B cell (primary cell): ENCODE data around the gene NCK2. TPM values are rescaled to one million over a fixed set of nuclear protein-coding genes. Genes with fewer than 3 reads are reported as not detected.

Source experiments
- ATAC-seq: fragments of 200-7000 bp; cut with Tn5 transposase; one replicate; pipeline ENCODE4 v1.10.0; 2021; ENCODE audit warnings: low read depth, mild to moderate bottlenecking, moderate number of reproducible peaks, moderate library complexity
- CTCF ChIA-PET: fragments of 350-600 bp; sonication (Branson Sonifier 250); formaldehyde crosslinking; loops from one replicate; lab custom pipeline; 2021; ENCODE audit warnings: antibody characterized with exemption, inconsistent platforms; lab: Charles Lee
- POLR2A ChIA-PET: fragments of 350-600 bp; sonication (Branson Sonifier 250); formaldehyde crosslinking; loops from one replicate; lab custom pipeline; 2021; ENCODE audit warnings: antibody characterized with exemption; lab: Charles Lee
- DNase-seq: peaks from one replicate; pipeline ENCODE4 v3.0.0; 2013
- H2AFZ ChIP-seq: 2 replicates; pipeline ENCODE4 v1.6.1; 2012; ENCODE audit warnings: mild to moderate bottlenecking, low read depth, low read length; ENCODE audit not compliant: insufficient read depth, poor library complexity, severe bottlenecking
- H3K27ac ChIP-seq, 2 donors: 1 replicate in 1 of 2; 2 replicates in 1 of 2; pipeline ENCODE4 v1.5.1; 2012 to 2013; ENCODE audit warnings: low read length in 2 of 2, mild to moderate bottlenecking in 2 of 2, moderate library complexity in 1 of 2
- H3K27me3 ChIP-seq, 4 experiments: fragments of 200-600 bp in 1 of 4; sonication (generic) in 1 of 4; replicated peaks in 1 of 4; 1 replicate in 2 of 4; 2 replicates in 2 of 4; pipeline versions ENCODE4 v1.6.1 to v1.7.0; 2013 to 2016; ENCODE audit warnings: low read length in 3 of 4, mild to moderate bottlenecking in 2 of 4, mixed read lengths in 1 of 4, moderate library complexity in 1 of 4; ENCODE audit not compliant: insufficient read depth in 4 of 4, control insufficient read depth in 3 of 4; ENCODE audit errors: control extremely low read depth in 1 of 4
- H3K36me3 ChIP-seq, 2 experiments: replicated peaks in 1 of 2; 1 replicate in 1 of 2; 2 replicates in 1 of 2; pipeline versions ENCODE4 v1.6.1 to v1.7.1; 2013; ENCODE audit warnings: low read length in 1 of 2; ENCODE audit not compliant: insufficient read depth in 2 of 2, control insufficient read depth in 1 of 2; ENCODE audit errors: control extremely low read depth in 1 of 2, extremely low read depth in 1 of 2
- H3K4me1 ChIP-seq, 2 donors: fragments of 200-600 bp in 1 of 2; sonication (generic) in 1 of 2; 1 replicate in 1 of 2; 2 replicates in 1 of 2; pipeline versions ENCODE4 v1.5.1 to v1.6.1; 2013 to 2017; ENCODE audit warnings: low read length in 2 of 2; ENCODE audit not compliant: control insufficient read depth in 2 of 2, insufficient read depth in 2 of 2
- H3K4me2 ChIP-seq: replicated peaks from 2 replicates; pipeline ENCODE3; 2012; ENCODE audit warnings: mild to moderate bottlenecking, low read depth, low read length; ENCODE audit not compliant: poor library complexity, severe bottlenecking
- H3K4me3 ChIP-seq, 5 experiments: fragments of 200-600 bp in 1 of 5; sonication (generic) in 1 of 5; 1 replicate in 3 of 5; 2 replicates in 2 of 5; pipeline versions ENCODE4 v1.5.1 to v1.7.0; 2011 to 2016; ENCODE audit warnings: low read length in 4 of 5, mild to moderate bottlenecking in 4 of 5, low read depth in 2 of 5, control low read depth in 1 of 5, moderate library complexity in 1 of 5; ENCODE audit not compliant: insufficient read depth in 1 of 5; ENCODE audit errors: control extremely low read depth in 1 of 5, extremely low read depth in 1 of 5
- H3K79me2 ChIP-seq: fragments of 200-600 bp; sonication (generic); one replicate; pipeline ENCODE4 v1.6.0; 2016; ENCODE audit warnings: low read length; ENCODE audit not compliant: control insufficient read depth, insufficient read depth
- H3K9ac ChIP-seq: fragments of 200-600 bp; sonication (generic); 2 replicates; pipeline ENCODE4 v1.6.1; 2017; ENCODE audit warnings: mild to moderate bottlenecking, low read length, moderate library complexity
- H3K9me3 ChIP-seq, 3 donors: one replicate each; pipeline versions ENCODE4 v1.6.1 to v1.7.1; 2013; ENCODE audit warnings: low read length in 2 of 3; ENCODE audit not compliant: control insufficient read depth in 2 of 3, insufficient read depth in 1 of 3; ENCODE audit errors: control extremely low read depth in 1 of 3
- H4K20me1 ChIP-seq: 2 replicates; pipeline ENCODE4 v1.6.0; 2012; ENCODE audit warnings: mild to moderate bottlenecking, low read length; ENCODE audit not compliant: insufficient read depth, control insufficient read depth, poor library complexity, severe bottlenecking
- H3K27ac Mint-ChIP-seq: one replicate; pipeline ENCODE4 v1.8.0; 2021; ENCODE audit warnings: mixed read lengths
- H3K27me3 Mint-ChIP-seq: one replicate; pipeline ENCODE4 v1.8.0; 2021; ENCODE audit warnings: mixed read lengths
- H3K4me1 Mint-ChIP-seq: one replicate; pipeline ENCODE4 v1.8.0; 2021; ENCODE audit warnings: mixed read lengths
- H3K4me3 Mint-ChIP-seq: one replicate; pipeline ENCODE4 v1.8.0; 2021; ENCODE audit warnings: mixed read lengths
- H3K9me3 Mint-ChIP-seq: one replicate; pipeline ENCODE4 v1.8.0; 2022; ENCODE audit warnings: mixed read lengths; ENCODE audit not compliant: insufficient read depth
- EZH2 ChIP-seq: IDR thresholded peaks from 2 replicates; pipeline ENCODE4 v1.6.1; 2012; ENCODE audit warnings: borderline replicate concordance, low read depth, mild to moderate bottlenecking, moderate library complexity, low read length; ENCODE audit not compliant: insufficient read depth, poor library complexity, severe bottlenecking
- WGBS: methylation state at CpG from one replicate; pipeline ENCODE4 v1.1.5; 2013; ENCODE audit warnings: missing lambda C conversion rate; ENCODE audit not compliant: insufficient coverage; 5-methylcytosine and 5-hydroxymethylcytosine counted together
- intact Hi-C: fragments of 100-400 bp; cut with micrococcal nuclease; formaldehyde crosslinking; loops from one replicate; pipeline ENCODE4 v1.10.0; 2022
- polyA plus RNA-seq: library from polyadenylated mRNA; depleted of rRNA; stranded (reverse); fragments of >200 nt; gene quantifications from 2 replicates; pipeline ENCODE4 v1.2.3, GENCODE V29; 2012
- total RNA-seq, 2 donors: library from RNA; stranded (reverse); fragments of 120-200 nt in 1 of 2; gene quantifications; 1 replicate in 1 of 2; 2 replicates in 1 of 2; pipeline versions ENCODE4 v1.2.3 to v1.2.4, GENCODE V29; 2013 to 2022
- TF ChIP-seq, protein P1 (sequence below): fragments of 200-600 bp; IDR thresholded peaks from one replicate; pipeline ENCODE4 v1.8.0; 2022; ENCODE audit warnings: antibody characterized with exemption, mild to moderate bottlenecking

NCK2 gene
- total and polyA plus RNA-seq, 2 donors (not counting 1 experiment from before 2014, with no cell fraction given) = 64.2 to 72.3 TPM

DNA sequence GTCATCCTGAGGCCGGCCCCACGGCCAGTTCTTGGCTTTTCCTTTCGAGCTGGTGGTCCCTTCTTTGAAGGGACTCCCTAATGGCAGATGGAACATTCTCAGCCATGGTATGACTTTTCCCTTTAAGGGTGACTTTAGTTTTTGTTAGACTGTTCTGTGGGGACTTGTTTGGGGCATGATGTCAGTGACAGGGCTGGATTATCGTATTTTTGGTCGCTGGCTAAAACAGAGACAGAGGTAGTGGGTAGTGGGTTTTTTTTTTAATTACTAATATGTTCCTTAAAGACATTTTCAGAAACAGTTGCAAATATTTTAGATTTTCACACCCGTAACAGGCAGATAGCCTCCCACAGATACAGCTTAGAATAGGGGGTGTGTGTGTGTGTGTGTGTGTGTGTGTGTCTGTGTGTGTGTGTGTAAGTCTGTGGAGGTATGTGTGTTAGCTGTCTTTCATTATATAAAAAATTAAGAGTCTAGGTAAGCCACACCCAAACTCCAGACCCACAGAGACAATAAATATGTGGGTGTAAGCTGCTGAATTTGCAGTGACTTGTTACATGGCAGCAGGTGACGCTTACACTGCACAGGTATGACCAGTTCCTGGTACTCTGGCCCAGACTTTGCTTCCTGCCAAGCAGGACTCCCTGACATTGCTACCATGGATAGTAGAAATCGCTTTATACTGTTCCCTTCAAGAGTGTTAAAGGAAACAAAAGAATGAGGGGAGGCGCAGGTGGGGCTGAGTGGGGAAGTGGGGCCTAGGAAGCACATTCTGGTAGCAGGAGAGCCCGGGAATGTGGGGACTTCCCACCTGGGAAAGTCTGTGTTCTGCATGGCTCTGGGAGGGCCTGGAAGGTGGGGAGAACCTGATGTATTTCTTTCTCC lies 20.9 kb downstream of the NCK2 start:
- ATAC-seq = no peak
- Histone ChIP-seq H3K4me2 (no peak overlapping the region), H2AFZ (no peak overlapping the region), H3K79me2 (peaks cover 100% of the 10 kb centered on the region), H3K4me3 (no peak overlapping the region), H3K36me3 (peaks cover 5 to 36% of the 10 kb centered on the region in 2 experiments), H3K9me3 (peaks cover 0 to 13% (median 0%) of the 10 kb centered on the region in 3 donors), H4K20me1 (peaks cover 87% of the 10 kb centered on the region), H3K27me3 (no peaks in the 10 kb centered on the region), H3K4me1 (peaks cover 49 to 56% of the 10 kb centered on the region in 2 donors), H3K9ac (no peak overlapping the region), H3K27ac (peak overlapping the region in 1 of 2 donors; percentile 3)
- intact Hi-C loops = no loop called here
- H3K27me3 Mint-ChIP-seq = no peaks in the 10 kb centered on the region
- H3K27ac Mint-ChIP-seq = no peak overlapping the region
- DNase-seq = no peak
- TF ChIP-seq EZH2 = no peak
- TF ChIP-seq, protein P1, sequence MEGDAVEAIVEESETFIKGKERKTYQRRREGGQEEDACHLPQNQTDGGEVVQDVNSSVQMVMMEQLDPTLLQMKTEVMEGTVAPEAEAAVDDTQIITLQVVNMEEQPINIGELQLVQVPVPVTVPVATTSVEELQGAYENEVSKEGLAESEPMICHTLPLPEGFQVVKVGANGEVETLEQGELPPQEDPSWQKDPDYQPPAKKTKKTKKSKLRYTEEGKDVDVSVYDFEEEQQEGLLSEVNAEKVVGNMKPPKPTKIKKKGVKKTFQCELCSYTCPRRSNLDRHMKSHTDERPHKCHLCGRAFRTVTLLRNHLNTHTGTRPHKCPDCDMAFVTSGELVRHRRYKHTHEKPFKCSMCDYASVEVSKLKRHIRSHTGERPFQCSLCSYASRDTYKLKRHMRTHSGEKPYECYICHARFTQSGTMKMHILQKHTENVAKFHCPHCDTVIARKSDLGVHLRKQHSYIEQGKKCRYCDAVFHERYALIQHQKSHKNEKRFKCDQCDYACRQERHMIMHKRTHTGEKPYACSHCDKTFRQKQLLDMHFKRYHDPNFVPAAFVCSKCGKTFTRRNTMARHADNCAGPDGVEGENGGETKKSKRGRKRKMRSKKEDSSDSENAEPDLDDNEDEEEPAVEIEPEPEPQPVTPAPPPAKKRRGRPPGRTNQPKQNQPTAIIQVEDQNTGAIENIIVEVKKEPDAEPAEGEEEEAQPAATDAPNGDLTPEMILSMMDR = no peak
- CTCF ChIA-PET = no interaction called here
- peaks cover 75% of the 10 kb centered on the region for H3K4me1 Mint-ChIP-seq
- WGBS = 94% methylated on average over 6 of the region's 10 CpGs
- POLR2A ChIA-PET = no interaction called here
- H3K4me3 Mint-ChIP-seq = no peak overlapping the region
- H3K9me3 Mint-ChIP-seq = no peaks in the 10 kb centered on the region

DNA sequence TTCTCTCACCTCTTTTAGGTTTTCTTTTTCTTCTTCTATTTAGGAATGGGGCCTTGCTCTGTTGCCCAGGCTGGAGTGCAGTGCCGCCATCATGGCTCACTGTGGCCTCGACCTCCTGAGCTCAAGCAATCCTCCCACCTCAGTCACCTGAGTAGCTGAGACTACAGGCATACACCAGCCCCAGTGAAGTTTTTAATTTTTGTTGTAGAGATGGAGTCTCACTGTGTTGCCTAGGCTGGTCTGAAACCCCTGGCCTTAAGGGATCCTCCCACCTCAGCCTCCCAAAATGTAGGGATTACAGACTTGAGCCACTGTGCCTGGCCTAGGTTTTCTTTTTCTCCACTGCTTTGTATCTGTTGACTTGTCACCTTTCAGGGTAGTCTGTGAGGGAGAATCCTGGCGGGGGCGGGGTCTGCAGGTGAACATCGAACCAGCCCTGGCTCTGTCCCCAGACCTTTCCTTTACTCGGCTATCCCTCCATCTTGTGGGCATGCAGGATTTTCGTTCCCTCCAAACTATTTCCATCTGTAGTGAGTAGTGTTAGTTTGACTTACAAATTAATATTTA lies 21.7 kb downstream of the NCK2 start:
- intact Hi-C loops = no loop called here
- Histone ChIP-seq H3K79me2 (peaks cover 100% of the 10 kb centered on the region), H3K4me1 (peaks cover 42 to 50% of the 10 kb centered on the region in 2 donors), H3K9me3 (peaks cover 0 to 13% (median 0%) of the 10 kb centered on the region in 3 donors), H3K4me3 (no peak overlapping the region), H3K36me3 (peaks cover 5 to 36% of the 10 kb centered on the region in 2 experiments), H4K20me1 (peaks cover 80% of the 10 kb centered on the region), H3K9ac (no peak overlapping the region), H3K4me2 (no peak overlapping the region), H3K27ac (peak overlapping the region in 1 of 2 donors; percentile 46), H2AFZ (no peak overlapping the region), H3K27me3 (no peaks in the 10 kb centered on the region)
- ChIA-PET POLR2A (no interaction called here), CTCF (no interaction called here)
- no peak for DNase-seq
- Mint-ChIP-seq H3K4me3 (no peak overlapping the region), H3K27me3 (no peaks in the 10 kb centered on the region), H3K27ac (no peak overlapping the region), H3K4me1 (peaks cover 70% of the 10 kb centered on the region), H3K9me3 (no peaks in the 10 kb centered on the region)
- no CpG with 5 or more reads among the region's 7 CpGs for WGBS
- TF ChIP-seq, protein P1 = no peak
- TF ChIP-seq EZH2 = no peak
- ATAC-seq = no peak
